Thyroid gland (tissue), 4 donors: ENCODE results near the gene CTIF. TPM values are rescaled to one million over a fixed set of nuclear protein-coding genes. Genes with fewer than 3 reads are reported as not detected.

Experiments
- DNase-seq, 2 donors: peaks; one replicate each; pipeline ENCODE4 v3.0.0-alpha.2; 2019
- H3K27ac ChIP-seq, 3 donors: fragments of 200-600 bp; sonication (generic); 1 replicate in 2 of 3; 2 replicates in 1 of 3; pipeline ENCODE4 v1.5.1; 2016 to 2019; ENCODE audit warnings: mild to moderate bottlenecking in 1 of 3, moderate library complexity in 1 of 3
- H3K27me3 ChIP-seq: fragments of 200-600 bp; sonication (generic); one replicate; pipeline ENCODE4 v1.5.1; 2019
- H3K36me3 ChIP-seq, 2 donors: fragments of 200-600 bp; sonication (generic); one replicate each; pipeline ENCODE4 v1.5.1; 2016 to 2019
- H3K4me1 ChIP-seq, 2 donors: fragments of 200-600 bp; sonication (generic); one replicate each; pipeline ENCODE4 v1.5.1; 2017 to 2019
- H3K4me3 ChIP-seq, 3 donors: fragments of 200-600 bp; sonication (generic); replicated peaks in 1 of 3; 1 replicate in 2 of 3; 2 replicates in 1 of 3; pipeline ENCODE4 v1.5.1; 2016; ENCODE audit warnings: mild to moderate bottlenecking in 1 of 3
- H3K9me3 ChIP-seq: fragments of 200-600 bp; sonication (generic); one replicate; pipeline ENCODE4 v1.5.1; 2017
- POLR2A ChIP-seq, 2 donors: fragments of 450-650 bp; IDR thresholded peaks; one replicate each; pipeline ENCODE4 v1.6.1; 2017; ENCODE audit warnings: antibody characterized with exemption in 2 of 2, mild to moderate bottlenecking in 2 of 2, moderate library complexity in 1 of 2
- WGBS, 2 donors: methylation state at CpG; one replicate each; pipeline ENCODE4 v1.1.5; 2017; 5-methylcytosine and 5-hydroxymethylcytosine counted together
- intact Hi-C: fragments of 100-400 bp; cut with DNase I; formaldehyde crosslinking; loops from one replicate; pipeline ENCODE4 v1.15.1; 2023
- total RNA-seq, 4 donors: library from RNA; depleted of rRNA; stranded (reverse); fragments of >200 nt; gene quantifications; one replicate each; pipeline ENCODE4 v1.2.3, GENCODE V29; 2016
- TF ChIP-seq, protein P1 (sequence below), 6 experiments: fragments of 200-600 bp in 3 of 6; fragments of 450-650 bp in 3 of 6; sonication (generic) in 3 of 6; IDR thresholded peaks; one replicate each; pipeline ENCODE4 v1.5.1; 2016 to 2019; ENCODE audit warnings: antibody characterized with exemption in 6 of 6, mild to moderate bottlenecking in 2 of 6, inconsistent platforms in 1 of 6, moderate library complexity in 1 of 6

Gene CTIF
- total RNA-seq, 4 donors from 2014 or later: 18.7 to 29.8 (median 23.6) TPM

DNA sequence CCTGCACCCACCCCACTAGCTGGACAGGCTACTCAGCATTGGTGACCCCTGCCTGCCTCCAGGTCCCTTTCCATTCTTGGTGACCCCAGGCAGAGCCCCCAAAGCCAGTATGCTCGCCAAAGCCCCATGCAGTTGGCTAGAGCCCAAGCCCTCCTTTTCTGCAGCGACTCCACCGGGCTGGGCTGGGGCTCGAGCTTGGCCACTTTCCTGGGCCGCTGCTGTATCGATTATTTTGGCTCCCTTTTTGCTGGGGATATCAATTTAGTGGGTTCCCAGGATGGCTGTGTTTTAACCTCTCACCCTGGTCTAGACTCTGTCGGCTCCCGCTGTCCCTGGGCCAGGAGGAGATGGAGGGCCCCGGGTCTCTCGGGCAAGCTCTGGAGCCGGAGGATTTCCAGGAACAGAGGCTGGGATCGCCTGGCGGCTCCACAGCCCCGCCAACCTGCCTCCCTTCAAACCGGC lies 335.9 kb downstream of the CTIF start:
- TF ChIP-seq POLR2A (IDR thresholded peaks at IDR 0.05): no peak
- TF ChIP-seq, protein P1, sequence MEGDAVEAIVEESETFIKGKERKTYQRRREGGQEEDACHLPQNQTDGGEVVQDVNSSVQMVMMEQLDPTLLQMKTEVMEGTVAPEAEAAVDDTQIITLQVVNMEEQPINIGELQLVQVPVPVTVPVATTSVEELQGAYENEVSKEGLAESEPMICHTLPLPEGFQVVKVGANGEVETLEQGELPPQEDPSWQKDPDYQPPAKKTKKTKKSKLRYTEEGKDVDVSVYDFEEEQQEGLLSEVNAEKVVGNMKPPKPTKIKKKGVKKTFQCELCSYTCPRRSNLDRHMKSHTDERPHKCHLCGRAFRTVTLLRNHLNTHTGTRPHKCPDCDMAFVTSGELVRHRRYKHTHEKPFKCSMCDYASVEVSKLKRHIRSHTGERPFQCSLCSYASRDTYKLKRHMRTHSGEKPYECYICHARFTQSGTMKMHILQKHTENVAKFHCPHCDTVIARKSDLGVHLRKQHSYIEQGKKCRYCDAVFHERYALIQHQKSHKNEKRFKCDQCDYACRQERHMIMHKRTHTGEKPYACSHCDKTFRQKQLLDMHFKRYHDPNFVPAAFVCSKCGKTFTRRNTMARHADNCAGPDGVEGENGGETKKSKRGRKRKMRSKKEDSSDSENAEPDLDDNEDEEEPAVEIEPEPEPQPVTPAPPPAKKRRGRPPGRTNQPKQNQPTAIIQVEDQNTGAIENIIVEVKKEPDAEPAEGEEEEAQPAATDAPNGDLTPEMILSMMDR (IDR thresholded peaks at IDR 0.05): no peak
- no peaks in the 10 kb centered on the region for H3K27me3 ChIP-seq
- intact Hi-C loops: no loop called here
- no peaks in the 10 kb centered on the region for H3K36me3 ChIP-seq
- no peak overlapping the region for H3K27ac ChIP-seq
- H3K4me3 ChIP-seq: no peak overlapping the region
- H3K4me1 ChIP-seq: no peaks in the 10 kb centered on the region
- DNase-seq: no peak
- WGBS, 2 donors: 82 to 84% methylated on average over 14 to 15 of the region's 15 CpGs
- no peaks in the 10 kb centered on the region for H3K9me3 ChIP-seq

- no peaks in the 10 kb centered on the region for H3K36me3 ChIP-seq
- DNase-seq: no peak
- TF ChIP-seq, protein P1 (IDR thresholded peaks at IDR 0.05): no peak
- no peak for TF ChIP-seq POLR2A (IDR thresholded peaks at IDR 0.05)
- intact Hi-C loops: no loop called here
- H3K27me3 ChIP-seq: no peaks in the 10 kb centered on the region
- no peaks in the 10 kb centered on the region for H3K9me3 ChIP-seq
- 94 to 96% methylated on average over 15 to 18 of the region's 18 CpGs for WGBS, 2 donors
- H3K27ac ChIP-seq: no peak overlapping the region
- H3K4me1 ChIP-seq: no peaks in the 10 kb centered on the region
- H3K4me3 ChIP-seq: no peak overlapping the region
These were observed 336.6 kb downstream of the CTIF start for GRCh38 chr18:48875314-48875941.

- 63 to 68% methylated on average over 13 to 15 of the region's 15 CpGs for WGBS, 2 donors
- Histone ChIP-seq H3K9me3 (no peaks in the 10 kb centered on the region), H3K4me1 (no peaks in the 10 kb centered on the region), H3K36me3 (no peaks in the 10 kb centered on the region), H3K27ac (no peak overlapping the region), H3K27me3 (no peaks in the 10 kb centered on the region), H3K4me3 (no peak overlapping the region)
- no peak for TF ChIP-seq POLR2A (IDR thresholded peaks at IDR 0.05)
- TF ChIP-seq, protein P1 (IDR thresholded peaks at IDR 0.05): peak in 3 of 6 experiments; percentile 11 to 16 (median 14)
- intact Hi-C loops: no loop called here
- DNase-seq: peak; percentile 40 to 45
These were observed 337.2 kb downstream of the CTIF start for GRCh38 chr18:48875942-48876511.

DNA sequence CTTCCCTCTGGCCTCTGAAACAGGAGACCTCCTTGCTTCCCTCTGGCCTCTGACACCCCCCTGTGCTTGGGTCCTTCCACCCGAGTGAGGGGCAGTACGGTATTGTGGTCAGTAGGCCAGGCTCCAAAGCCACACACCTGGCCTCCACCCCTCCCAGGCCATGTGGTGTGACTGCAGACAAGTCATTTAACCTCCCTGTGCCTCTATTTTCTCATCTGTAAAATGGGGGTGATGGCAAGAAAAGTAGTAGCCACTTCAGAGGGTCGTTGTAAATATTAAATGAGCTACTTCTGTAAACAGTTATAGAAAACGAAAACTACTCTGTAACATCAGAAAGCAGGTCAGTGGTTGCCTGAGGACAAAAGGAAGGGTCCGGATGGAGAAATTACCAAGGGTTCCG lies 337.8 kb downstream of the CTIF start:
- H3K27me3 ChIP-seq: no peaks in the 10 kb centered on the region
- no peaks in the 10 kb centered on the region for H3K9me3 ChIP-seq
- intact Hi-C loops: no loop called here
- no peak overlapping the region for H3K27ac ChIP-seq
- no peak for DNase-seq
- no peaks in the 10 kb centered on the region for H3K36me3 ChIP-seq
- no peak overlapping the region for H3K4me3 ChIP-seq
- TF ChIP-seq POLR2A (IDR thresholded peaks at IDR 0.05): no peak
- TF ChIP-seq, protein P1 (IDR thresholded peaks at IDR 0.05): no peak
- WGBS, 2 donors: 89 to 93% methylated on average over 6 of the region's 6 CpGs
- H3K4me1 ChIP-seq: no peaks in the 10 kb centered on the region

DNA sequence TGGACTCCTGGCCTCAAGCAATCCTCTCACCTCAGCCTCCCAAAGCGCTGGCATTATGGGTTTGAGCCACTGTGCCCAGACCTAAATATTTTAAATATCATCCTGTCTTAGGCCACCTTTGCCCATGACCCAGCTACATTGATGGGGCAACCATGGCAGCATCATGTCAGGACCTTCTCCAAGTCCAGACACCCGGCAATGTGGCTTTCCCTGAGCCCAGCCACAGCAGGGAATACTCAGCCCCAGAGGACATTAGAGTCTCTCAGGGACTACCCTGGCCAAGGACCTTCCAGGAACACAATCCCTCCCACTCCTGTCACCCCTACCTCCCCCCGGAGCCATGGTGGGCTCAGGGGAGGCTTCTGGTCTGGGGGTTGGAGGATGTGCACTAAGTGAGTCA lies 339.1 kb downstream of the CTIF start:
- WGBS, 2 donors: 88 to 91% methylated on average over 3 of the region's 3 CpGs
- Histone ChIP-seq H3K4me1 (no peaks in the 10 kb centered on the region), H3K36me3 (no peaks in the 10 kb centered on the region), H3K27me3 (no peaks in the 10 kb centered on the region), H3K4me3 (no peak overlapping the region), H3K27ac (no peak overlapping the region), H3K9me3 (no peaks in the 10 kb centered on the region)
- no peak for DNase-seq
- intact Hi-C loops: no loop called here
- TF ChIP-seq, protein P1 (IDR thresholded peaks at IDR 0.05): no peak
- no peak for TF ChIP-seq POLR2A (IDR thresholded peaks at IDR 0.05)
